Measurements from ENCODE around the gene ZSWIM7. TPM values are rescaled to one million over a fixed set of nuclear protein-coding genes. Genes with fewer than 3 reads are reported as not detected.

ZSWIM7 gene
- total and polyA plus RNA-seq, 2 of the 4 experiments (the other 2 are of a cell fraction): 6.8 to 12.1 TPM

DNA sequence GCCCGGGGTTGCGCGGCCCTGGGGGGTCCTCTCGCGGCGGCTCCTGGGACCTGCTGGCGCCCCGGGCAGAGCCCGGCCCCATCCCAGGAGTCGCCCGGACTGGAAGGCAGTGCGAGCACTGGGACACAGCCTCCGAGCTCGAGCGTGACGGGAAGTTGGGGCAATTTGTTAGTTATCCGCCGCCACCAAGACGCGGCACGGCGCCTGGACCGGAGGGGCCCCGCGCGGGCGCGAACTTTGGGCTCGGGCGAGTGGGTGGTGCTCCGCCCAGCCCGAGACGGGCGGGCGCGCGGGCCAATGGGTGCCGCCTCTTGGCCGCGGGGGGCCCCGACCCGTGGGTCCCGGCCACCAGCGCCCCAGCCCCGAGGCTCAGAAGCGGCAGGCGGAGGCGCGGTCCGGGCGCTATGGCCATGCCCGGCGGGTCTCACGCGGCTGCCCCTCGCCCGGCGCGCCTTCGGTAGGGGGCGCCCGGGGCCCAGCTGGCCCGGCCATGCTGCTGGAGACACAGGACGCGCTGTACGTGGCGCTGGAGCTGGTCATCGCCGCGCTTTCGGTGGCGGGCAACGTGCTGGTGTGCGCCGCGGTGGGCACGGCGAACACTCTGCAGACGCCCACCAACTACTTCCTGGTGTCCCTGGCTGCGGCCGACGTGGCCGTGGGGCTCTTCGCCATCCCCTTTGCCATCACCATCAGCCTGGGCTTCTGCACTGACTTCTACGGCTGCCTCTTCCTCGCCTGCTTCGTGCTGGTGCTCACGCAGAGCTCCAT, 54.6 kb downstream of the ZSWIM7 start, which contains the start of gene ADORA2B (continued):
- no peak for TF ChIP-seq NFE2L2 (IDR thresholded peaks at IDR 0.05; ENCODE audit: low read depth, low read length)

DNA sequence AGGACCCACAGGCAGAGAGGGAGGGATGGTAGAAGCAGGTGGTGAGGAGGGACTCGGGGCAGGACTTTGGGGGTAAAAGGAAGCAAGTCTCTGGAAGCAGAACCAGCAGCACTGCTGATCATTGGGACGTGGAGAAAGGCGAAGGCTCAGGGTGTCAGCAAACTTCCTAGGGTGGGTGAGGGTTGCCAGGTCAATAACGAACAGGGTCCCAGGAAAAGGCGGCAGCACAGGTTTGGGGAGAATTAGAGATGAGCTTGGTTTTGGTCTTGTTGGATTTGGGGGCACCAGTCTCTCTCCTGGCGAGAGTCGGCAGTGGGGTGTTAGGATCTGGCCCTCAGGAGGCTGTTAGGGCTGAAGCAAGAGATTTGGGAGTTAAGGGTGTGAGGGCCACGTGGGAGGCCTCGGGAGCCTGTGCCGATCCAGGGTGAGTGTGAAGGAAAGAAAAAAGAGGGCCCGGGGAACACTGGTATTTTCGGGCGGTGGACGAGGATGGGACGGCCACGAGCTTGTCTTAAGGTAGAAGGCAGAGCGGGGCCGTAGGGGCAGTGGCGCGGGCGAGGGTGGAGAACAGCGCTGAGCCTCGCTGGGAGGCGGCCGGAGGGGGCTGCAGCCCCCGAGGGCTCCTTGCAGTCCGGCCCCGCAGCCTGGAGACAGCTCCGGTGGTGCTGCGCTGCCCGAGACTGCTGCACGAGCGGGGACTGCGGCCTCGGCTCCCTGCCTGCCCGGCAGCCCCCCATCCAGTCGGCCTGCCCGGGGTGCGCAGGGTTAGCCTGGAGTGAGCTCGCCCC, 55.3 kb downstream of the ZSWIM7 start:
- peak overlapping the region; percentile 42 for H2AK5ac ChIP-seq (ENCODE audit: low read depth, low read length)
- ChIA-PET CTCF (interaction anchor here (1.3 to 2.1 kb wide), 3 partner anchors 34 to 67 kb away, joined by 3 to 8 read pairs (median 3); no protein-coding TSS in a partner anchor), POLR2A (ENCODE audit: unreplicated experiment) (no interaction called here)
- intact Hi-C loops (cut with micrococcal nuclease): no loop called here
- 0 out of 2 replicates have a peak overlapping the region, but pooled peaks have one; percentile 33 for H3K23ac ChIP-seq (ENCODE audit: low read depth, low read length)
- H4K20me1 ChIP-seq (ENCODE audit: insufficient read depth, low read length): no peaks in the 10 kb centered on the region
- peak overlapping the region; percentile 27; the same call in 1 of the 3 replicates for H2BK15ac ChIP-seq (ENCODE audit: low read depth, low read length)
- no peak overlapping the region for H3K18ac ChIP-seq (ENCODE audit: low read depth, low read length)
- H3K36me3 ChIP-seq (ENCODE audit: control insufficient read depth, insufficient read depth, low read length): no peaks in the 10 kb centered on the region
- peak overlapping the region; percentile 42 to 80; a peak in 3 of 4 replicates for H4K8ac ChIP-seq (ENCODE audit: low read depth in 2 of 2, low read length in 2 of 2)
- peak overlapping the region; percentile 73 for H3K4me3 ChIP-seq (ENCODE audit: insufficient read depth, low read depth, low read length)
- peak overlapping the region; percentile 45 for H3K4me2 ChIP-seq (ENCODE audit: low read depth, low read length)
- H3K14ac ChIP-seq (replicated peaks; ENCODE audit: low read depth, low read length): peak overlapping the region; percentile 44; the same call in 1 of the 2 replicates
- 36% methylated on average over 17 of the region's 40 CpGs; no CpG with 5 or more reads in 1 of the 2 experiments for WGBS, 2 experiments (ENCODE audit: extremely low coverage in 2 of 2, insufficient read length in 1 of 2)
- peak overlapping the region; percentile 98 for H2AFZ ChIP-seq (replicated peaks; ENCODE audit: low read length, poor library complexity)
- H3K27ac ChIP-seq (ENCODE audit: insufficient read depth, low read length): no peak overlapping the region; the same call in 1 of the 2 replicates
- H3K79me1 ChIP-seq (ENCODE audit: low read depth in 1 of 2, low read length in 2 of 2): peaks cover 11 to 32% of the 10 kb centered on the region in 2 experiments
- peak overlapping the region; percentile 63 for H2AK9ac ChIP-seq (replicated peaks; ENCODE audit: low read depth, low read length, poor library complexity)
- no peak overlapping the region for H2BK5ac ChIP-seq (ENCODE audit: low read depth, low read length, poor library complexity, severe bottlenecking)
- H2BK20ac ChIP-seq (ENCODE audit: low read depth, low read length): peak overlapping the region; percentile 43
- no TSS peak for BruUV-seq (replicated peaks)
- H3K4me1 ChIP-seq (ENCODE audit: control insufficient read depth, insufficient read depth, low read length): peaks cover 20% of the 10 kb centered on the region
- H3K4ac ChIP-seq (ENCODE audit: low read depth, low read length): peak overlapping the region; percentile 44; the same call in 1 of the 2 replicates
- H3K9me1 ChIP-seq (ENCODE audit: insufficient read depth, low read length): peaks cover 18% of the 10 kb centered on the region; the same call in 1 of the 2 replicates
- ATAC-seq (ENCODE audit: low read depth): no peak
- no peaks in the 10 kb centered on the region for H3K27me3 ChIP-seq (ENCODE audit: control insufficient read depth, insufficient read depth, low read length)
- peak overlapping the region; percentile 87 for H2BK120ac ChIP-seq (ENCODE audit: low read depth, low read length)
- H4K91ac ChIP-seq (ENCODE audit: insufficient read depth, low read depth, low read length): peak overlapping the region; percentile 60
- DNase-seq: no peak
- no peaks in the 10 kb centered on the region for H3K9me3 ChIP-seq (ENCODE audit: control insufficient read depth, insufficient read depth, low read length)
- no peak overlapping the region for H4K5ac ChIP-seq (ENCODE audit: low read depth, low read length)
- no peak for TF ChIP-seq RAD21 (IDR thresholded peaks at IDR 0.05; ENCODE audit: low read length)
- no peak for TF ChIP-seq MXI1 (IDR thresholded peaks at IDR 0.05; ENCODE audit: borderline replicate concordance, low read depth, low read length)
- TF ChIP-seq CHD1 (IDR thresholded peaks at IDR 0.05; ENCODE audit: low read depth, low read length): no peak
- TF ChIP-seq, protein P1, sequence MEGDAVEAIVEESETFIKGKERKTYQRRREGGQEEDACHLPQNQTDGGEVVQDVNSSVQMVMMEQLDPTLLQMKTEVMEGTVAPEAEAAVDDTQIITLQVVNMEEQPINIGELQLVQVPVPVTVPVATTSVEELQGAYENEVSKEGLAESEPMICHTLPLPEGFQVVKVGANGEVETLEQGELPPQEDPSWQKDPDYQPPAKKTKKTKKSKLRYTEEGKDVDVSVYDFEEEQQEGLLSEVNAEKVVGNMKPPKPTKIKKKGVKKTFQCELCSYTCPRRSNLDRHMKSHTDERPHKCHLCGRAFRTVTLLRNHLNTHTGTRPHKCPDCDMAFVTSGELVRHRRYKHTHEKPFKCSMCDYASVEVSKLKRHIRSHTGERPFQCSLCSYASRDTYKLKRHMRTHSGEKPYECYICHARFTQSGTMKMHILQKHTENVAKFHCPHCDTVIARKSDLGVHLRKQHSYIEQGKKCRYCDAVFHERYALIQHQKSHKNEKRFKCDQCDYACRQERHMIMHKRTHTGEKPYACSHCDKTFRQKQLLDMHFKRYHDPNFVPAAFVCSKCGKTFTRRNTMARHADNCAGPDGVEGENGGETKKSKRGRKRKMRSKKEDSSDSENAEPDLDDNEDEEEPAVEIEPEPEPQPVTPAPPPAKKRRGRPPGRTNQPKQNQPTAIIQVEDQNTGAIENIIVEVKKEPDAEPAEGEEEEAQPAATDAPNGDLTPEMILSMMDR (conservative IDR thresholded peaks at IDR 0.05; ENCODE audit: low read depth, low read length): no peak
- no peak overlapping the region for H3K56ac ChIP-seq (ENCODE audit: extremely low read depth, insufficient read depth, low read length)
- dilution Hi-C loops (cut with HindIII; ENCODE audit: low sequenced_read_pairs, unreplicated experiment): no loop called here
- H3K9ac ChIP-seq (ENCODE audit: low read depth, low read length): peak overlapping the region; percentile 2; the same call in 1 of the 2 replicates
- in situ Hi-C loops (cut with MboI; ENCODE audit: low sequenced_read_pairs): no loop called here

Measured in IMR-90 (cell line).